OCI-LY7 (cell line): Measurements from ENCODE around the gene XNDC1N. TPM values are rescaled to one million over a fixed set of nuclear protein-coding genes. Genes with fewer than 3 reads are reported as not detected.
"Not testable (repeated sequence)": the region's sequence is repeated elsewhere in the genome, so short reads cannot be mapped to it uniquely, and the experiment has no call there.

Source experiments
- BruUV-seq: library from RNA; stranded (reverse); fragments of 400-500 nt; replicated peaks from 2 replicates; lab custom pipeline; 2021; lab: Mats Ljungman, UMichigan
- CTCF ChIA-PET: fragments of 300-600 bp; sonication (Branson Sonifier 250); formaldehyde crosslinking; loops from one replicate; lab custom pipeline; 2022; ENCODE audit warnings: antibody characterized with exemption; ENCODE audit not compliant: unreplicated experiment; lab: Charles Lee
- POLR2A ChIA-PET: fragments of 300-600 bp; sonication (Branson Sonifier 250); formaldehyde crosslinking; loops from one replicate; lab custom pipeline; 2022; ENCODE audit warnings: antibody characterized with exemption; lab: Charles Lee
- DNase-seq: peaks from one replicate; pipeline ENCODE4 v3.0.0-alpha.2; 2015; ENCODE audit warnings: low spot score
- H2AFZ ChIP-seq: fragments of 200-600 bp; sonication (generic), shearing (Covaris generic); 2 replicates; pipeline ENCODE4 v1.6.1; 2014; ENCODE audit warnings: mild to moderate bottlenecking, antibody characterized with exemption, low read length, moderate library complexity
- H3K27ac ChIP-seq: fragments of 200-600 bp; sonication (generic); 2 replicates; pipeline ENCODE4 v1.5.1; 2014; ENCODE audit warnings: mixed run types, low read depth, mild to moderate bottlenecking, moderate library complexity, low read length, inconsistent platforms; ENCODE audit not compliant: poor library complexity, severe bottlenecking
- H3K36me3 ChIP-seq: fragments of 200-600 bp; sonication (generic); 2 replicates; pipeline ENCODE4 v1.6.1; 2014; ENCODE audit warnings: mild to moderate bottlenecking, antibody characterized with exemption, low read length, moderate library complexity, mixed read lengths; ENCODE audit not compliant: insufficient read depth
- H3K4me1 ChIP-seq: fragments of 200-600 bp; sonication (generic); 2 replicates; pipeline ENCODE4 v1.5.1; 2014; ENCODE audit warnings: mild to moderate bottlenecking, low read length; ENCODE audit not compliant: insufficient read depth, poor library complexity, severe bottlenecking
- H3K4me2 ChIP-seq: fragments of 200-600 bp; sonication (generic); 2 replicates; pipeline ENCODE4 v1.6.1; 2014; ENCODE audit warnings: mild to moderate bottlenecking, low read length
- H3K4me3 ChIP-seq: fragments of 200-600 bp; sonication (generic); 2 replicates; pipeline ENCODE4 v1.5.1; 2014; ENCODE audit warnings: mild to moderate bottlenecking, low read depth, low read length; ENCODE audit not compliant: poor library complexity, severe bottlenecking
- H3K79me2 ChIP-seq: fragments of 200-600 bp; sonication (generic); 2 replicates; pipeline ENCODE4 v1.6.1; 2016; ENCODE audit warnings: low read depth, mild to moderate bottlenecking, low read length, moderate library complexity, mixed read lengths; ENCODE audit not compliant: insufficient read depth
- H3K9me2 ChIP-seq: fragments of 200-600 bp; sonication (generic); 2 replicates; pipeline ENCODE4 v1.6.1; 2016; ENCODE audit warnings: mild to moderate bottlenecking, low read length, mixed read lengths; ENCODE audit not compliant: insufficient read depth
- H3K9me3 ChIP-seq: fragments of 200-600 bp; sonication (generic); 2 replicates; pipeline ENCODE4 v1.6.1; 2014; ENCODE audit warnings: mild to moderate bottlenecking, mixed run types, low read length, mixed read lengths
- H4K20me1 ChIP-seq: fragments of 200-600 bp; sonication (generic); 2 replicates; pipeline ENCODE4 v1.6.1; 2014; ENCODE audit warnings: mild to moderate bottlenecking, antibody characterized with exemption, low read length, moderate library complexity, mixed read lengths; ENCODE audit not compliant: insufficient read depth
- intact Hi-C: fragments of 100-400 bp; cut with micrococcal nuclease; formaldehyde crosslinking; loops from one replicate; pipeline ENCODE4 v1.10.0; 2022; ENCODE audit not compliant: unreplicated experiment
- total RNA-seq, 2 experiments: library from RNA; depleted of rRNA in 1 of 2; stranded (reverse); fragments of >200 nt in 1 of 2; shearing (Covaris generic) in 1 of 2; gene quantifications; 2 replicates each; pipeline ENCODE4 v1.2.3, GENCODE V29; 2014 to 2022

Gene XNDC1N
- total RNA-seq, 2 experiments from 2014 or later = 32.2 to 33.4 TPM

DNA sequence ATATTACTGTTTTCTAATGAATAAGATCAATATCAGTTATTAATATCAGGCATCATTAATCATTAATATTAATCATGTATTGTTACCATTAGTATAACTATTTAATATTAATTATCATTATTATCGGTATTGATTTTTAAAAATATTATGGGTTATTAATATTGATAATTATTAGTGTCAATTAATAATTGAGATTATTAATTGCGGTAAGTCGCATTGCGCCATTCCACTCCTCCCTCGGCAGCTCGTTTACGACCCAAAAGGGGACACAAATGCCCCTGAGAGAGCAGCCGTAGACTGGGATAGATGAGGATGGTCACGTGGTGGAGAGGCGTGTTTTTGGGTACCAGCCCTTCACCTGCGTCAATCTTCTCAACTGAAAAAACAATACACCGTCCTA, 42.6 kb downstream of the XNDC1N start:
- H3K4me1 ChIP-seq, H3K9me2 ChIP-seq, H3K36me3 ChIP-seq, CTCF ChIA-PET, H3K9me3 ChIP-seq, H2AFZ ChIP-seq, H3K4me2 ChIP-seq, DNase-seq, H4K20me1 ChIP-seq, H3K79me2 ChIP-seq, BruUV-seq, POLR2A ChIA-PET, H3K27ac ChIP-seq, H3K4me3 ChIP-seq, intact Hi-C loops: not testable (repeated sequence)

Other genes with a start within 250 kb of the XNDC1N start
- gene DEFB108B, start 95.4 kb downstream of the XNDC1N start, total RNA-seq (2014; rRNA removed; shearing (Covaris generic)) = not detected in 2 replicates
- gene DEFB108B, start 95.4 kb downstream of the XNDC1N start, total RNA-seq (2022) = not detected in 2 replicates
- gene DEFB131B, start 50.1 kb downstream of the XNDC1N start, total RNA-seq (2014; rRNA removed; shearing (Covaris generic)) = not detected in 2 replicates
- gene DEFB131B, start 50.1 kb downstream of the XNDC1N start, total RNA-seq (2022) = not detected in 2 replicates
- gene RNF121, start 452 bp upstream of the XNDC1N start, total RNA-seq (2014; rRNA removed; shearing (Covaris generic)) = 17.6 and 24.6 TPM in 2 replicates
- gene RNF121, start 452 bp upstream of the XNDC1N start, total RNA-seq (2022) = 28.1 and 28.5 TPM in 2 replicates
- gene IL18BP, start 70.3 kb upstream of the XNDC1N start, total RNA-seq (2014; rRNA removed; shearing (Covaris generic)) = 4.2 and 5.7 TPM in 2 replicates
- gene IL18BP, start 70.3 kb upstream of the XNDC1N start, total RNA-seq (2022) = 10.3 and 12.4 TPM in 2 replicates
- gene NUMA1, start 151.9 kb upstream of the XNDC1N start, total RNA-seq (2014; rRNA removed; shearing (Covaris generic)) = 159 and 160 TPM in 2 replicates
- 148 and 172 TPM in 2 replicates for gene NUMA1, start 151.9 kb upstream of the XNDC1N start, total RNA-seq (2022)
- gene LRRC51, start 152.3 kb upstream of the XNDC1N start, total RNA-seq (2014; rRNA removed; shearing (Covaris generic)) = 15.3 and 21.1 TPM in 2 replicates
- gene LRRC51, start 152.3 kb upstream of the XNDC1N start, total RNA-seq (2022) = 9.9 and 10.8 TPM in 2 replicates
- 50.7 and 64.1 TPM in 2 replicates for gene LAMTOR1, start 174.7 kb upstream of the XNDC1N start, total RNA-seq (2014; rRNA removed; shearing (Covaris generic))
- gene LAMTOR1, start 174.7 kb upstream of the XNDC1N start, total RNA-seq (2022) = 58.6 and 61.8 TPM in 2 replicates
- gene TOMT, start 177.3 kb upstream of the XNDC1N start, total RNA-seq (2014; rRNA removed; shearing (Covaris generic)) = not detected in 2 replicates
- gene TOMT, start 177.3 kb upstream of the XNDC1N start, total RNA-seq (2022) = not detected in 2 replicates
- gene ANAPC15, start 184.1 kb upstream of the XNDC1N start, total RNA-seq (2014; rRNA removed; shearing (Covaris generic)) = 48.2 and 77.7 TPM in 2 replicates
- gene ANAPC15, start 184.1 kb upstream of the XNDC1N start, total RNA-seq (2022) = 61.2 and 62.4 TPM in 2 replicates
- not detected in 2 replicates for gene FOLR3, start 207.1 kb upstream of the XNDC1N start, total RNA-seq (2014; rRNA removed; shearing (Covaris generic))
- gene FOLR3, start 207.1 kb upstream of the XNDC1N start, total RNA-seq (2022) = not detected in 2 replicates